ENCODE data around the gene AGPAT3.

GRCh38 chr21:43899307-43900077, 34.5 kb downstream of the AGPAT3 start:
- no peak for TF ChIP-seq CTCF (IDR thresholded peaks at IDR 0.05)
- no peak for TF ChIP-seq POLR2A (IDR thresholded peaks at IDR 0.05)
